PC-3 (cell line): ENCODE data around the gene PLEKHS1.

Experiments used
- EZH2 ChIP-seq: fragments of 300-600 bp; sonication (generic); IDR thresholded peaks from one replicate; pipeline ENCODE4 v1.6.1; 2017; ENCODE audit warnings: antibody characterized with exemption, mild to moderate bottlenecking, low read length; ENCODE audit not compliant: unreplicated experiment
- EZH2phosphoT487 ChIP-seq: fragments of 300-600 bp; sonication (generic); IDR thresholded peaks from 2 replicates; pipeline ENCODE4 v1.6.1; 2018; ENCODE audit warnings: mild to moderate bottlenecking, antibody characterized with exemption, low read length, borderline replicate concordance
- TF ChIP-seq, protein P1 (sequence below): fragments of 300-600 bp; sonication (generic); conservative IDR thresholded peaks from 2 replicates; pipeline ENCODE4 v1.5.1; 2017; ENCODE audit warnings: antibody characterized with exemption, low read depth, mild to moderate bottlenecking, low read length

DNA sequence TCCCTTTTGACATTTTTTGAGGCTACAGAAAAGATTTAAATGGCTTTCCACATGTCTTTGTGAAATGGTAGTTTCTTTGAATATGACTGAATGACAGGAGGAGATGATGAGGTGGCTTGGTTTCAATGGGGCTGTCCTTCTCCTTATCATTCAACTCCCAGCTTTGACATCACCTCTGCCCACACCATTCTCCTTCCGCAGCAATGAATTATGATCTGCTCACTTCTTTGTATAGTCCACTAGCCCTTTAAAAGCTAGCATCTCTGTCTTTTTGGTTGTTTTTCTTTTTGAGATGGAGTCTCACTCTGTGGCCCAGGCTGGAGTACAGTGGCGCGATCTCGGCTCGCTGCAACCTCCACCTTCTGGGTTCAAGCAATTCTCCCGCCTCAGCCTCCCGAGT is 70.7 kb downstream of the PLEKHS1 start:
- no peak for TF ChIP-seq EZH2
- TF ChIP-seq, protein P1, sequence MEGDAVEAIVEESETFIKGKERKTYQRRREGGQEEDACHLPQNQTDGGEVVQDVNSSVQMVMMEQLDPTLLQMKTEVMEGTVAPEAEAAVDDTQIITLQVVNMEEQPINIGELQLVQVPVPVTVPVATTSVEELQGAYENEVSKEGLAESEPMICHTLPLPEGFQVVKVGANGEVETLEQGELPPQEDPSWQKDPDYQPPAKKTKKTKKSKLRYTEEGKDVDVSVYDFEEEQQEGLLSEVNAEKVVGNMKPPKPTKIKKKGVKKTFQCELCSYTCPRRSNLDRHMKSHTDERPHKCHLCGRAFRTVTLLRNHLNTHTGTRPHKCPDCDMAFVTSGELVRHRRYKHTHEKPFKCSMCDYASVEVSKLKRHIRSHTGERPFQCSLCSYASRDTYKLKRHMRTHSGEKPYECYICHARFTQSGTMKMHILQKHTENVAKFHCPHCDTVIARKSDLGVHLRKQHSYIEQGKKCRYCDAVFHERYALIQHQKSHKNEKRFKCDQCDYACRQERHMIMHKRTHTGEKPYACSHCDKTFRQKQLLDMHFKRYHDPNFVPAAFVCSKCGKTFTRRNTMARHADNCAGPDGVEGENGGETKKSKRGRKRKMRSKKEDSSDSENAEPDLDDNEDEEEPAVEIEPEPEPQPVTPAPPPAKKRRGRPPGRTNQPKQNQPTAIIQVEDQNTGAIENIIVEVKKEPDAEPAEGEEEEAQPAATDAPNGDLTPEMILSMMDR = no peak
- TF ChIP-seq EZH2phosphoT487 = no peak
